Keratinocyte (primary cell): Measurements from ENCODE around the gene ZFP62.

Source experiments
- EZH2 ChIP-seq: IDR thresholded peaks from one replicate; pipeline ENCODE4 v1.6.1; 2012; ENCODE audit warnings: inconsistent platforms, mild to moderate bottlenecking, low read length, moderate library complexity
- TF ChIP-seq, protein P1 (sequence below), 3 experiments: IDR thresholded peaks in 1 of 3; conservative IDR thresholded peaks in 1 of 3; optimal IDR thresholded peaks in 1 of 3; 2 replicates in 2 of 3; 3 replicates in 1 of 3; pipeline versions ENCODE3 to v1.5.1; 2011; ENCODE audit warnings: low read length in 3 of 3, mild to moderate bottlenecking in 3 of 3, moderate library complexity in 2 of 3, control low read depth in 1 of 3, inconsistent platforms in 1 of 3; ENCODE audit not compliant: insufficient read depth in 2 of 3; ENCODE audit errors: extremely low read depth in 1 of 3

DNA sequence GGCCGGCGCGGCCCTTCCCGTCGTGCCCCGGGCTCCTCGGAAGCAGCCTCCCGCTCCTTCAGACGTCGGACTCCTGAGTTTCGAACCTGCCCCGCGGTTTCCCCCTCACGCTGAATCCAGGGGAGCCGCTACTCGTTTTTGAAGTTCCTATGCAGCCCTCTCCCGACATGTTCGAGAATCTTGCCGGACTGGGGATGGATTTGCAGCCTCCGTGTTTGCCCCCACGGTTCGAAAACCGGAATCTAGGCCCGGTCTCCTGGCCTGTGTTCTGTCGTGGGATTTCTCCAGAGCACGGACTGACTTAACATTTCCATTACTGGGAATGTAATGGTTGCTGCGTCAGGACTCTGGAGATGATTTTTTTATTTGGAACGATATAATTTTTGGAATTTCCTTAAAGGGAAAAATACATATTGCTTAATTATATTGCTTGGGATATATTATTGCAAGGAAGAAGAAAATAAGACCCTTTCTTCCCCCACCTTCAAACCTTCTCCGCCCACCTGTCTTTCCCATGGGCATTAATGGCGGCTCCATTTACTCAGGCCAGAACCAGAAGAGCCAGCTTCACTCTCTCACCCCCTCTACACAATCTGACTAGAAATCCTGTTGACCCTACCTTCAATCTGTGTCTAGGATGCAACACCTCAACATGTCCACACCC lies 50.0 kb downstream of the ZFP62 start:
- TF ChIP-seq, protein P1, sequence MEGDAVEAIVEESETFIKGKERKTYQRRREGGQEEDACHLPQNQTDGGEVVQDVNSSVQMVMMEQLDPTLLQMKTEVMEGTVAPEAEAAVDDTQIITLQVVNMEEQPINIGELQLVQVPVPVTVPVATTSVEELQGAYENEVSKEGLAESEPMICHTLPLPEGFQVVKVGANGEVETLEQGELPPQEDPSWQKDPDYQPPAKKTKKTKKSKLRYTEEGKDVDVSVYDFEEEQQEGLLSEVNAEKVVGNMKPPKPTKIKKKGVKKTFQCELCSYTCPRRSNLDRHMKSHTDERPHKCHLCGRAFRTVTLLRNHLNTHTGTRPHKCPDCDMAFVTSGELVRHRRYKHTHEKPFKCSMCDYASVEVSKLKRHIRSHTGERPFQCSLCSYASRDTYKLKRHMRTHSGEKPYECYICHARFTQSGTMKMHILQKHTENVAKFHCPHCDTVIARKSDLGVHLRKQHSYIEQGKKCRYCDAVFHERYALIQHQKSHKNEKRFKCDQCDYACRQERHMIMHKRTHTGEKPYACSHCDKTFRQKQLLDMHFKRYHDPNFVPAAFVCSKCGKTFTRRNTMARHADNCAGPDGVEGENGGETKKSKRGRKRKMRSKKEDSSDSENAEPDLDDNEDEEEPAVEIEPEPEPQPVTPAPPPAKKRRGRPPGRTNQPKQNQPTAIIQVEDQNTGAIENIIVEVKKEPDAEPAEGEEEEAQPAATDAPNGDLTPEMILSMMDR (optimal IDR thresholded peaks at IDR 0.05 in 1 of 3, IDR thresholded peaks at IDR 0.05 in 1 of 3, conservative IDR thresholded peaks at IDR 0.05 in 1 of 3; ENCODE audit: extremely low read depth in 1 of 3, insufficient read depth in 2 of 3, low read length in 3 of 3) = no peak
- no peak for TF ChIP-seq EZH2
